GM21619 (cell line): ENCODE data around the gene NFE2L3.
A peak's percentile ranks its signal among the peaks of the same experiment; 100 is the strongest.
"Not testable (repeated sequence)": the region's sequence is repeated elsewhere in the genome, so short reads cannot be mapped to it uniquely, and the experiment has no call there.

Source experiments
- ATAC-seq: cut with Tn5 transposase; IDR thresholded peaks from one replicate; pipeline ENCODE4 v1.9.1; 2021; ENCODE audit not compliant: unreplicated experiment

NFE2L3 gene, protein sequence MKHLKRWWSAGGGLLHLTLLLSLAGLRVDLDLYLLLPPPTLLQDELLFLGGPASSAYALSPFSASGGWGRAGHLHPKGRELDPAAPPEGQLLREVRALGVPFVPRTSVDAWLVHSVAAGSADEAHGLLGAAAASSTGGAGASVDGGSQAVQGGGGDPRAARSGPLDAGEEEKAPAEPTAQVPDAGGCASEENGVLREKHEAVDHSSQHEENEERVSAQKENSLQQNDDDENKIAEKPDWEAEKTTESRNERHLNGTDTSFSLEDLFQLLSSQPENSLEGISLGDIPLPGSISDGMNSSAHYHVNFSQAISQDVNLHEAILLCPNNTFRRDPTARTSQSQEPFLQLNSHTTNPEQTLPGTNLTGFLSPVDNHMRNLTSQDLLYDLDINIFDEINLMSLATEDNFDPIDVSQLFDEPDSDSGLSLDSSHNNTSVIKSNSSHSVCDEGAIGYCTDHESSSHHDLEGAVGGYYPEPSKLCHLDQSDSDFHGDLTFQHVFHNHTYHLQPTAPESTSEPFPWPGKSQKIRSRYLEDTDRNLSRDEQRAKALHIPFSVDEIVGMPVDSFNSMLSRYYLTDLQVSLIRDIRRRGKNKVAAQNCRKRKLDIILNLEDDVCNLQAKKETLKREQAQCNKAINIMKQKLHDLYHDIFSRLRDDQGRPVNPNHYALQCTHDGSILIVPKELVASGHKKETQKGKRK

DNA sequence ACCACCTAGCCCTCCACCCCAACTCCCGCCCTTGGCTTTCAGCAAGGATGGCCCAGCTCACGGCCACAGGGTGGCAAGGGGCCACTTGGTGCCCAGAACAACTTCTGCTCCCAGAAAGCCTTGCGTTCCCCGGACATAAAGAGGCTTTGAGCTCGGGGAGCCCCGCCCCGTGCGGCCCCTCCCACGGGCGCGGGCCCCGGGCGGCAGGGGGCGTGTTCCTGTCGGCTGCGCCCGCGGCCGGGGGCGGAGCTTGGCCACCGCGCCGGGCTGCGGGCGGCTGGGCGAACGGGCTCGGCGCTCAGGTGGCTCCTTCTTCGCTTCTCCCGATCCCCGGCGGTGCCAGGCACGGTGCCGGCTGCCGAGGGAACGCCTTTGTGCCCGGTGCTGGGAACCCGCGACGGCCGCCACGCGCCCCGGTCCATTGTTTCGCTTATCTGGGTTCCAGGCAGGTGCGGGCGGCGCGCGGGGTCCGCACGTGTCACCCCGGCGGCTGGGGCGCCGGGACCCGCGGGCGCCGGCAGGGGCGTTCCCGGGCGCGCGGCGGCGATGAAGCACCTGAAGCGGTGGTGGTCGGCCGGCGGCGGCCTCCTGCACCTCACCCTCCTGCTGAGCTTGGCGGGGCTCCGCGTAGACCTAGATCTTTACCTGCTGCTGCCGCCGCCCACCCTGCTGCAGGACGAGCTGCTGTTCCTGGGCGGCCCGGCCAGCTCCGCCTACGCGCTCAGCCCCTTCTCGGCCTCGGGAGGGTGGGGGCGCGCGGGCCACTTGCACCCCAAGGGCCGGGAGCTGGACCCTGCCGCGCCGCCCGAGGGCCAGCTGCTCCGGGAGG lies at the start of gene NFE2L3:
Gene NFE2L3 (plus strand): TSS at position 246 of the 829 bp plus-strand sequence. CDS start 301 bp downstream, at position 547.
- ATAC-seq, result peak; percentile 69

GRCh38 chr7:26103596-26103995 lies 48.4 kb upstream of the NFE2L3 start:
- ATAC-seq, result no peak

DNA sequence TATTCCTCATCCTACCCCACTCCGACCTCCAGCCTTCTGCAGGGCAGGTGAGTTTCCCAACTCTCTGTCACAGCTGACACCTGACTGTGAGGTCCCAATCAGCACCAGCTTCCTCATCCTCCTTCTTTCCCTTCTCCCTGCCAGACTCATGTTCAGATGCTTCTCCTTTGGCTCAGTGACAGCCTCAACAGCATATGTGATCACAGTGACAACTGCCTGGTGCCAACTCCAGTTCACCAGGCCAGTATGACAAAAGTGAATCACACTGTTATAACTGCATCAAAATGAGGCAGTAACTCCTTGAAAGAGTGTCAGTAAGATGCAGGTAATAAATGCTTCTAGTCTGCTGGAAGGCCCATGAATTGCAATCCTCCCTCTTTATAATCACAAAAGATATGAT lies 46.8 kb upstream of the NFE2L3 start:
- no peak for ATAC-seq

DNA sequence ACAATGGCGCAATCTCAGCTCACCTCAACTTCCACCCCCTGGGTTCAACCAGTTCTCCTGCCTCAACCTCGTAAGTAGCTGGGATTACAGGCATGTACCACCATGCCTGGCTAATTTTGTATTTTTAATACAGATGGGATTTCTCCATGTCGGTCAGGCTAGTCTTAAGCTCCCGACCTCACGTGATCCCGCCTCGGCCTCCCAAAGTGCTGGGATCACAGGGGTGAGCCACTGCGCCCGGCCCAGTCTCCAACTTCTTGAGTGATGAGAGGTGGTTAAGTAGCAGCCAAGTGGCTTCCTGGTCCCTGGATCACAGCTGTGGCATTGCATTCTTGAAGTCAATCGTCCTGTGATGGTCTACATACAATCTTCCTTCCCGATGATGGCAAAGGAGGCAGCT lies 46.1 kb upstream of the NFE2L3 start:
- ATAC-seq, result no peak

GRCh38 chr7:26112203-26112740 lies 39.7 kb upstream of the NFE2L3 start:
- ATAC-seq, result no peak

- no peak for ATAC-seq
Observed at GRCh38 chr7:26115650-26116049, 36.3 kb upstream of the NFE2L3 start.

GRCh38 chr7:26117142-26117807 lies 34.7 kb upstream of the NFE2L3 start:
- ATAC-seq, result no peak

- no peak for ATAC-seq
Observed at GRCh38 chr7:26117970-26118369, 34.0 kb upstream of the NFE2L3 start.

- no peak for ATAC-seq
Observed at GRCh38 chr7:26122745-26123144, 29.3 kb upstream of the NFE2L3 start.

GRCh38 chr7:26124775-26125174 lies 27.2 kb upstream of the NFE2L3 start:
- not testable (repeated sequence) for ATAC-seq

DNA sequence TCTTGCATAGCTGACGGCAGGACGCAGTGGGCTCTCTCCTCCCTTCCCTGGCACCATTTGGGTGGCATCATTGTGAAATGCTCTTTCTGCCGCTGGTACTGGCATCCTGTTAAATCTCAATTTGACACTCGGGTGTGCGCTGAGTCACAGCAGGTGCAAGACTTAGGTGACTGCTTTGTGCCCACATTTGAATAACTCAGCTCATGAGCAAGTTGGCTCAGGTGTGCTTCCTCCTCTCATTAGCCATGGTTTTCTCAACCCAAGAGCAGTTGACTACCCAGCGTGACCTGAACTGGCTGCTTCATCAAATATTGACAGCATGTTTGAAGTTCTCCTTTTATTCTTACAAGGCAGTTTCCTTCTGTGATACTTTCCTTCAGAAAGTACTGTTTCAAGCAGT lies 24.6 kb upstream of the NFE2L3 start:
- ATAC-seq, result no peak

DNA sequence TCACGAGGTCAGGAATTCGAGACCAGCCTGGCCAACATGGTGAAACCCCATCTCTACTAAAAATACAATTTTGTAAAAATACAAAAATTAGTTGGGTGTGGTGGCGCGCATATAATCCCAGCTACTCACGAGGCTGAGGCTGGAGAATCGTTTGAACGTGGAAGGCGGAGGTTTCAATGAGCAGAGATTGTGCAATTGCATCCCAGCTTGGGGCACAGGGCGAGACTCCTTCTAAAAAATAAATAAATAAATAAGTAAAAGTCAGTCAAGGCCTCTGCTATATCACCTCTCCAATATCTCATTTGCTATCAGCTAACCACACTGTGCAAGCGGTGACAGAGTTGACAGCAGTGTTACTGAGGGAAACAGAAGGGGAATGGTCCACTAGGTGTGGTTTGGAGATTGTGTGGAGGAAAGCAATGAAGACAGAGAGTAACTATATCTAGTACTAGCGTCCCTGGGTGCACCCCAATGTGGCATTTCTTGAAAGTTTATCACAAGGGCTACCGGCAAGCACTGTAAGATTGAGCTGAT lies 20.9 kb upstream of the NFE2L3 start:
- ATAC-seq, result no peak

GRCh38 chr7:26135076-26135475 lies 16.9 kb upstream of the NFE2L3 start:
- no peak for ATAC-seq

DNA sequence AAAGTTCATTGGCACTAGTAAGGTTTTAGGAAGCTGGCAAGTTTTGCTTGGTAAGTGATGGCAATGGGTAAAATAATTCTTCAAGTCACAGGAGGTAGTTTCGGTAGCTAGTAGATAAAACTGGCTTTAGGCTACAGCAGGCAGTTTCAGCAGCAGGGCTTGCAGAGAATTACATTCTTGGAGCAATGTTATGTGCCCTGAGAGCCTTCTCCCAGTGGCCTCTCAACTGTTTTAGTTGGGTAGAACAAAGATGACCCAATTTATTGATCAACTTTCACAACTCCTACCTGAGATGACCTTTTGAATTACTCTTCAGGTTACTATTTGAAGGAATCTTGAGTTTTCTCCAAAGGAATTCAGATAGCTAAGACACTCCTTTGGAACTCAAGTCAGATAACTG lies 16.4 kb upstream of the NFE2L3 start:
- ATAC-seq, result no peak

GRCh38 chr7:26136831-26137230 lies 15.2 kb upstream of the NFE2L3 start:
- no peak for ATAC-seq

GRCh38 chr7:26140380-26140779 lies 11.6 kb upstream of the NFE2L3 start:
- no peak for ATAC-seq

GRCh38 chr7:26141077-26141476 lies 10.9 kb upstream of the NFE2L3 start:
- no peak for ATAC-seq

DNA sequence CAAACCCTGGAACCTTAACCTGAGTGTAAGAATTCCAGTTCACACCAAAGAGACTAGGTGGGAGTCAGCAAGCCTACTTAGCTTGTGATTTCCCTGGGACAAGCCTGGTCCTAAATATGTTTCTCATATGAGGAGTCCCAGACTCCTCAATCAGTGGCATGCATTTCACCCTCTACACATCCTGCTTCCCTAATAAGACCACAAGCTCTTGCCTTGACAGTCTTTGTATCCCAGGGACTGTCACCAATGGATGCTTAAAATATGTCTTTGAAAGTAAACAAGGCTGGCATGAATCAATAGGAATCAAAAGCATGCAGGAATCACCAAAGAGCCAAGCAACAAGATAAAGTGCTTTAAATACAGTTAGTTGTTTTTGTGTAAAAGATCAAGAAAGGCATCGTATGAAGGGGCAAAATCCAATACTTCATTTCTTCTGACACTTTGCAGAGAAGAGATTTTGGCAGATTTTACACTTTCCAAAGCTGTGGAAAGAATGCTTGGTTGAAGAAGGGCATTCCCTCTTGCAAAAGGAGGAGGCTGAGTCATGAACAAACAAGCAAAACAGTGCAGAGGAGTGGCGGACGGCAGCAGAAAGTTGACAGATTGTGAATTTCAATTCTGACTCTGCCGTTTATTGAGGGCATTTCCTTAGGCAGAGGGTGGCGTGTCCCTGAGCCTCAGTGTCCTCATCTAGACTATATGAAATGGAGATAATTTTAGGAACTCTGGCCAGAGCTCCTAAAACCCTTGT lies 8.5 kb upstream of the NFE2L3 start:
- no peak for ATAC-seq

- ATAC-seq, result no peak
Observed at GRCh38 chr7:26144184-26145080, 7.6 kb upstream of the NFE2L3 start.
